Panc1 (cell line): ENCODE results near the gene GDF7.

ENCODE experiments used
- CTCF ChIP-seq: fragments of 450-650 bp; IDR thresholded peaks from 2 replicates; pipeline ENCODE4 v1.5.1; 2017; ENCODE audit warnings: mild to moderate bottlenecking
- POLR2AphosphoS5 ChIP-seq: IDR thresholded peaks from 2 replicates; pipeline ENCODE4 v1.6.1; 2012; ENCODE audit warnings: mild to moderate bottlenecking, low read depth, low read length, moderate library complexity
- SIN3A ChIP-seq: IDR thresholded peaks from 2 replicates; pipeline ENCODE4 v1.6.1; 2012; ENCODE audit warnings: low read depth, mild to moderate bottlenecking, low read length, moderate library complexity, borderline replicate concordance; ENCODE audit not compliant: insufficient read depth

GRCh38 chr2:20641123-20641985 lies 25.6 kb upstream of the GDF7 start:
- TF ChIP-seq CTCF (no peak), POLR2AphosphoS5 (no peak), SIN3A (no peak)
